HG03520 (cell line): ENCODE measurements around the gene BACH2.
A peak's percentile ranks its signal among the peaks of the same experiment; 100 is the strongest.
"Not testable (repeated sequence)": the region's sequence is repeated elsewhere in the genome, so short reads cannot be mapped to it uniquely, and the experiment has no call there.

Experiments
- ATAC-seq: cut with Tn5 transposase; IDR thresholded peaks from one replicate; pipeline ENCODE4 v1.9.1; 2021; ENCODE audit warnings: mild to moderate bottlenecking, moderate library complexity; ENCODE audit not compliant: unreplicated experiment

BACH2 gene

GRCh38 chr6:90284236-90285041 lies 12.2 kb downstream of the BACH2 start:
- ATAC-seq = peak; percentile 74

- ATAC-seq = not testable (repeated sequence)
These were observed 14.4 kb downstream of the BACH2 start for GRCh38 chr6:90282265-90282664.

- ATAC-seq = no peak
These were observed 18.5 kb downstream of the BACH2 start for GRCh38 chr6:90278129-90278528.

GRCh38 chr6:90277302-90278011 lies 19.2 kb downstream of the BACH2 start:
- ATAC-seq = no peak

GRCh38 chr6:90274451-90275030 lies 22.1 kb downstream of the BACH2 start:
- no peak for ATAC-seq

GRCh38 chr6:90273863-90274262 lies 22.8 kb downstream of the BACH2 start:
- ATAC-seq = no peak

- ATAC-seq = no peak
These were observed 23.7 kb downstream of the BACH2 start for GRCh38 chr6:90272895-90273294.

GRCh38 chr6:90271831-90272230 lies 24.8 kb downstream of the BACH2 start:
- no peak for ATAC-seq

- ATAC-seq = no peak
These were observed 27.3 kb downstream of the BACH2 start for GRCh38 chr6:90269334-90269733.

GRCh38 chr6:90268178-90268577 lies 28.5 kb downstream of the BACH2 start:
- no peak for ATAC-seq

- no peak for ATAC-seq
These were observed 29.6 kb downstream of the BACH2 start for GRCh38 chr6:90266905-90267621.

- no peak for ATAC-seq
These were observed 32.1 kb downstream of the BACH2 start for GRCh38 chr6:90264561-90264960.

GRCh38 chr6:90263633-90264032 lies 33.0 kb downstream of the BACH2 start:
- ATAC-seq = no peak

GRCh38 chr6:90261801-90262200 lies 34.8 kb downstream of the BACH2 start:
- ATAC-seq = no peak

GRCh38 chr6:90257486-90257738 lies 39.2 kb downstream of the BACH2 start:
- ATAC-seq = no peak

- ATAC-seq = no peak
These were observed 39.8 kb downstream of the BACH2 start for GRCh38 chr6:90256698-90257485.

- ATAC-seq = no peak
These were observed 43.0 kb downstream of the BACH2 start for GRCh38 chr6:90253631-90254030.

GRCh38 chr6:90251295-90251992 lies 45.2 kb downstream of the BACH2 start:
- ATAC-seq = peak; percentile 86

- ATAC-seq = no peak
These were observed 46.2 kb downstream of the BACH2 start for GRCh38 chr6:90250405-90250804.

- no peak for ATAC-seq
These were observed 47.2 kb downstream of the BACH2 start for GRCh38 chr6:90249458-90249857.
